ENCODE measurements around the gene NLGN4X. TPM values are rescaled to one million over a fixed set of nuclear protein-coding genes. Genes with fewer than 3 reads are reported as not detected.

NLGN4X gene
- polyA plus RNA-seq, 2 of the 4 experiments (the other 2 are of a cell fraction), result 0.06 to 0.17 TPM

GRCh38 chrX:6151971-6152370, 76.7 kb downstream of the NLGN4X start:
- WGBS (ENCODE audit: missing lambda C conversion rate), result 0% methylated on average over 4 of the region's 5 CpGs
- ATAC-seq (no peak), FAIRE-seq (no peak), DNase-seq (ENCODE audit: low read depth in 1 of 2, low spot score in 1 of 2) (no peak)
- Histone ChIP-seq H3K4me1 (no peaks in the 10 kb centered on the region), H3K4me3 (no peak overlapping the region), H3K4me2 (no peak overlapping the region), H3K9me3 (no peaks in the 10 kb centered on the region), H3K27ac (no peak overlapping the region)
- CTCF ChIA-PET, result no interaction called here
- TF ChIP-seq, protein P1, sequence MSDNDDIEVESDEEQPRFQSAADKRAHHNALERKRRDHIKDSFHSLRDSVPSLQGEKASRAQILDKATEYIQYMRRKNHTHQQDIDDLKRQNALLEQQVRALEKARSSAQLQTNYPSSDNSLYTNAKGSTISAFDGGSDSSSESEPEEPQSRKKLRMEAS (IDR thresholded peaks at IDR 0.05), result no peak
- no peak for TF ChIP-seq E2F6 (IDR thresholded peaks at IDR 0.05; ENCODE audit: borderline replicate concordance, low read depth)
- TF ChIP-seq, protein P2, sequence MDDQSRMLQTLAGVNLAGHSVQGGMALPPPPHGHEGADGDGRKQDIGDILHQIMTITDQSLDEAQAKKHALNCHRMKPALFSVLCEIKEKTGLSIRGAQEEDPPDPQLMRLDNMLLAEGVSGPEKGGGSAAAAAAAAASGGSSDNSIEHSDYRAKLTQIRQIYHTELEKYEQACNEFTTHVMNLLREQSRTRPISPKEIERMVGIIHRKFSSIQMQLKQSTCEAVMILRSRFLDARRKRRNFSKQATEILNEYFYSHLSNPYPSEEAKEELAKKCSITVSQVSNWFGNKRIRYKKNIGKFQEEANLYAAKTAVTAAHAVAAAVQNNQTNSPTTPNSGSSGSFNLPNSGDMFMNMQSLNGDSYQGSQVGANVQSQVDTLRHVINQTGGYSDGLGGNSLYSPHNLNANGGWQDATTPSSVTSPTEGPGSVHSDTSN (IDR thresholded peaks at IDR 0.05), result no peak
- TF ChIP-seq, protein P3, sequence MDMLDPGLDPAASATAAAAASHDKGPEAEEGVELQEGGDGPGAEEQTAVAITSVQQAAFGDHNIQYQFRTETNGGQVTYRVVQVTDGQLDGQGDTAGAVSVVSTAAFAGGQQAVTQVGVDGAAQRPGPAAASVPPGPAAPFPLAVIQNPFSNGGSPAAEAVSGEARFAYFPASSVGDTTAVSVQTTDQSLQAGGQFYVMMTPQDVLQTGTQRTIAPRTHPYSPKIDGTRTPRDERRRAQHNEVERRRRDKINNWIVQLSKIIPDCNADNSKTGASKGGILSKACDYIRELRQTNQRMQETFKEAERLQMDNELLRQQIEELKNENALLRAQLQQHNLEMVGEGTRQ (IDR thresholded peaks at IDR 0.05), result no peak
- TF ChIP-seq CTCF (IDR thresholded peaks at IDR 0.05), result no peak
- POLR2A ChIA-PET, result no interaction called here

GRCh38 chrX:6149060-6149872, 79.4 kb downstream of the NLGN4X start:
- FAIRE-seq (no peak), ATAC-seq (no peak), DNase-seq (ENCODE audit: low read depth in 1 of 2, low spot score in 1 of 2) (no peak)
- CTCF ChIA-PET, result no interaction called here
- H3K9me3 ChIP-seq, result no peaks in the 10 kb centered on the region
- TF ChIP-seq, protein P4, sequence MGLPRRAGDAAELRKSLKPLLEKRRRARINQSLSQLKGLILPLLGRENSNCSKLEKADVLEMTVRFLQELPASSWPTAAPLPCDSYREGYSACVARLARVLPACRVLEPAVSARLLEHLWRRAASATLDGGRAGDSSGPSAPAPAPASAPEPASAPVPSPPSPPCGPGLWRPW (IDR thresholded peaks at IDR 0.05), result no peak
- no peak for TF ChIP-seq ZSCAN20 (CRISPR knock-in tag; IDR thresholded peaks at IDR 0.05)
- TF ChIP-seq KDM5A (IDR thresholded peaks at IDR 0.05), result no peak
- no peak for TF ChIP-seq JUNB (IDR thresholded peaks at IDR 0.05)
- TF ChIP-seq NR3C1 (IDR thresholded peaks at IDR 0.05), result no peak
- TF ChIP-seq ESRRA (IDR thresholded peaks at IDR 0.05; ENCODE audit: borderline replicate concordance, low read length), result no peak
- TF ChIP-seq ZFP36 (IDR thresholded peaks at IDR 0.05; ENCODE audit: borderline replicate concordance, partially characterized antibody), result no peak
- WGBS (ENCODE audit: missing lambda C conversion rate), result 6% methylated on average over 6 of the region's 6 CpGs
- H3K4me2 ChIP-seq, result no peak overlapping the region
- no peak overlapping the region for H3K4me3 ChIP-seq
- H3K4me1 ChIP-seq, result no peaks in the 10 kb centered on the region
- POLR2A ChIA-PET, result no interaction called here
- H3K27ac ChIP-seq, result no peak overlapping the region

DNA sequence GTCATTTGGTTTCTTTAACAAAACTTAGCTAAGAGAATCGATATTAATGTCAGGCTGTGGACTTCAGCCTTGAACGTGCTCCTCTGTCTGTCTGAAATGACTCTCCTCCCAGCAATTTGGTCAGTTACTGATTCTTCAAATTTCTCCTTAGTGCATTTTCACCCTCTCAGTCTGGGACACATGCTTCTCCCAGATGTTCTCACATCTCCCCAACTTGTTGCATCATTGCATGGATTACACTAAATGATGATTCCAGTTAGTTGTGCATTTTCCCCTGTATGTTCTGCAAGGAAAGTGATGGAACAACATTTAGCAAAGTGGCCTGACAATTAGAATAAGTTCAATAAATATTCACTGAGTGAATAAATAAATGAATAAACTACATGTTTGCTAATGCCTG, 94.4 kb downstream of the NLGN4X start:
- H3K4me2 ChIP-seq, result no peak overlapping the region
- WGBS (ENCODE audit: missing lambda C conversion rate), result 0% methylated on average over 2 of the region's 2 CpGs
- CTCF ChIA-PET, result no interaction called here
- no peaks in the 10 kb centered on the region for H3K4me1 ChIP-seq
- no peak for DNase-seq (ENCODE audit: low read depth in 1 of 2, low spot score in 1 of 2)
- ATAC-seq, result no peak
- POLR2A ChIA-PET, result no interaction called here
- FAIRE-seq, result no peak
- no peaks in the 10 kb centered on the region for H3K9me3 ChIP-seq
- H3K27ac ChIP-seq, result no peak overlapping the region
- no peak overlapping the region for H3K4me3 ChIP-seq
- TF ChIP-seq EHF (CRISPR knock-in tag; IDR thresholded peaks at IDR 0.05) (no peak), MAFK (IDR thresholded peaks at IDR 0.05; ENCODE audit: partially characterized antibody) (no peak), TFCP2L1 (CRISPR knock-in tag; IDR thresholded peaks at IDR 0.05) (no peak), HOXB13 (CRISPR knock-in tag; IDR thresholded peaks at IDR 0.05; ENCODE audit: low read depth) (no peak), CHD2 (IDR thresholded peaks at IDR 0.05; ENCODE audit: low read length, partially characterized antibody) (no peak), EHMT2 (IDR thresholded peaks at IDR 0.05; ENCODE audit: low read depth) (no peak), E2F6 (IDR thresholded peaks at IDR 0.05; ENCODE audit: borderline replicate concordance, low read depth) (no peak), TP53 (CRISPR knock-in tag; IDR thresholded peaks at IDR 0.05) (no peak), REST (IDR thresholded peaks at IDR 0.05) (no peak), NFE2L2 (conservative IDR thresholded peaks at IDR 0.05; ENCODE audit: low read length) (no peak)
- TF ChIP-seq, protein P5, sequence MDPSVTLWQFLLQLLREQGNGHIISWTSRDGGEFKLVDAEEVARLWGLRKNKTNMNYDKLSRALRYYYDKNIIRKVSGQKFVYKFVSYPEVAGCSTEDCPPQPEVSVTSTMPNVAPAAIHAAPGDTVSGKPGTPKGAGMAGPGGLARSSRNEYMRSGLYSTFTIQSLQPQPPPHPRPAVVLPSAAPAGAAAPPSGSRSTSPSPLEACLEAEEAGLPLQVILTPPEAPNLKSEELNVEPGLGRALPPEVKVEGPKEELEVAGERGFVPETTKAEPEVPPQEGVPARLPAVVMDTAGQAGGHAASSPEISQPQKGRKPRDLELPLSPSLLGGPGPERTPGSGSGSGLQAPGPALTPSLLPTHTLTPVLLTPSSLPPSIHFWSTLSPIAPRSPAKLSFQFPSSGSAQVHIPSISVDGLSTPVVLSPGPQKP (IDR thresholded peaks at IDR 0.05; ENCODE audit: low read depth, low read length), result no peak
- TF ChIP-seq, protein P4 (IDR thresholded peaks at IDR 0.05), result no peak
